Measurements from ENCODE around the gene PLA2G12B.
"Not testable (repeated sequence)": the region's sequence is repeated elsewhere in the genome, so short reads cannot be mapped to it uniquely, and the experiment has no call there.

PLA2G12B gene

GRCh38 chr10:72911758-72912157 is 42.8 kb downstream of the PLA2G12B start:
- H3K4me3 ChIP-seq (ENCODE audit: control insufficient read depth, low read depth, low read length): no peak overlapping the region
- TF ChIP-seq, protein P1, sequence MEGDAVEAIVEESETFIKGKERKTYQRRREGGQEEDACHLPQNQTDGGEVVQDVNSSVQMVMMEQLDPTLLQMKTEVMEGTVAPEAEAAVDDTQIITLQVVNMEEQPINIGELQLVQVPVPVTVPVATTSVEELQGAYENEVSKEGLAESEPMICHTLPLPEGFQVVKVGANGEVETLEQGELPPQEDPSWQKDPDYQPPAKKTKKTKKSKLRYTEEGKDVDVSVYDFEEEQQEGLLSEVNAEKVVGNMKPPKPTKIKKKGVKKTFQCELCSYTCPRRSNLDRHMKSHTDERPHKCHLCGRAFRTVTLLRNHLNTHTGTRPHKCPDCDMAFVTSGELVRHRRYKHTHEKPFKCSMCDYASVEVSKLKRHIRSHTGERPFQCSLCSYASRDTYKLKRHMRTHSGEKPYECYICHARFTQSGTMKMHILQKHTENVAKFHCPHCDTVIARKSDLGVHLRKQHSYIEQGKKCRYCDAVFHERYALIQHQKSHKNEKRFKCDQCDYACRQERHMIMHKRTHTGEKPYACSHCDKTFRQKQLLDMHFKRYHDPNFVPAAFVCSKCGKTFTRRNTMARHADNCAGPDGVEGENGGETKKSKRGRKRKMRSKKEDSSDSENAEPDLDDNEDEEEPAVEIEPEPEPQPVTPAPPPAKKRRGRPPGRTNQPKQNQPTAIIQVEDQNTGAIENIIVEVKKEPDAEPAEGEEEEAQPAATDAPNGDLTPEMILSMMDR (conservative IDR thresholded peaks at IDR 0.05; ENCODE audit: control insufficient read depth, insufficient read depth, low read depth, low read length): no peak
- DNase-seq (ENCODE audit: low read depth): no peak

GRCh38 chr10:72910705-72911104 is 43.9 kb downstream of the PLA2G12B start:
- TF ChIP-seq, protein P1 (conservative IDR thresholded peaks at IDR 0.05; ENCODE audit: control insufficient read depth, insufficient read depth, low read depth, low read length): no peak
- H3K4me3 ChIP-seq (ENCODE audit: control insufficient read depth, low read depth, low read length): no peak overlapping the region
- no peak for DNase-seq (ENCODE audit: low read depth)

- TF ChIP-seq, protein P1 (conservative IDR thresholded peaks at IDR 0.05; ENCODE audit: control insufficient read depth, insufficient read depth, low read depth, low read length): no peak
Measured at GRCh38 chr10:72906446-72906845, 48.2 kb downstream of the PLA2G12B start.

GRCh38 chr10:72904806-72905205 is 49.8 kb downstream of the PLA2G12B start:
- DNase-seq (ENCODE audit: low read depth): no peak
- no peak overlapping the region for H3K4me3 ChIP-seq (ENCODE audit: control insufficient read depth, low read depth, low read length)
- TF ChIP-seq, protein P1 (conservative IDR thresholded peaks at IDR 0.05; ENCODE audit: control insufficient read depth, insufficient read depth, low read depth, low read length): no peak

More at GRCh38 chr10:72906446-72906845, 48.2 kb downstream of the PLA2G12B start:
- no peak overlapping the region for H3K4me3 ChIP-seq (ENCODE audit: control insufficient read depth, low read depth, low read length)
- DNase-seq (ENCODE audit: low read depth): no peak

GRCh38 chr10:72903941-72904446 is 50.6 kb downstream of the PLA2G12B start:
- not testable (repeated sequence) for H3K4me3 ChIP-seq (ENCODE audit: control insufficient read depth, low read depth, low read length); DNase-seq (ENCODE audit: low read depth)

GRCh38 chr10:72899545-72899944 is 55.1 kb downstream of the PLA2G12B start:
- DNase-seq (ENCODE audit: low read depth): no peak

DNA sequence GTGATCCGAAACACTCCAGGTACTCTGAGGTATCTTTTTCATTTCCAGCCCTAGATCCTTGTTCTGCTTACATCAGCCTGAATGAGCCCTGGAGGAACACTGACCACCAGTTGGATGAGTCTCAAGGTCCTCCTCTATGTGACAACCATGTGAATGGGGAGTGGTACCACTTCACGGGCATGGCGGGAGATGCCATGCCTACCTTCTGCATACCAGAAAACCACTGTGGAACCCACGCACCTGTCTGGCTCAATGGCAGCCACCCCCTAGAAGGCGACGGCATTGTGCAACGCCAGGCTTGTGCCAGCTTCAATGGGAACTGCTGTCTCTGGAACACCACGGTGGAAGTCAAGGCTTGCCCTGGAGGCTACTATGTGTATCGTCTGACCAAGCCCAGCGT is 56.0 kb downstream of the PLA2G12B start:
- no peak for DNase-seq (ENCODE audit: low read depth)
- TF ChIP-seq, protein P1 (conservative IDR thresholded peaks at IDR 0.05; ENCODE audit: control insufficient read depth, insufficient read depth, low read depth, low read length): no peak
- no peak overlapping the region for H3K4me3 ChIP-seq (ENCODE audit: control insufficient read depth, low read depth, low read length)

More at GRCh38 chr10:72899545-72899944, 55.1 kb downstream of the PLA2G12B start:
- TF ChIP-seq, protein P1 (conservative IDR thresholded peaks at IDR 0.05; ENCODE audit: control insufficient read depth, insufficient read depth, low read depth, low read length): no peak
- H3K4me3 ChIP-seq (ENCODE audit: control insufficient read depth, low read depth, low read length): no peak overlapping the region
